ENCODE measurements around the gene TGIF1.
A peak's percentile ranks its signal among the peaks of the same experiment; 100 is the strongest.
"Not testable (repeated sequence)": the region's sequence is repeated elsewhere in the genome, so short reads cannot be mapped to it uniquely, and the experiment has no call there.

Gene TGIF1
- long read RNA-seq, donor 1, transcript TGIF1-208 (2 exons, 2,214 nt): minor isoform, 7 of 36 reads
- long read RNA-seq, donor 1, transcript TGIF1-202 (3 exons, 2,076 nt): major isoform, 18 of 36 reads
- long read RNA-seq, donor 1, partial matches to known transcripts: 0 of 36 reads
- long read RNA-seq, donor 1, other reads (novel, unspliced or antisense): 0 of 36 reads
- long read RNA-seq, donor 2, transcript TGIF1-202 (3 exons, 2,076 nt): major isoform, 16 of 24 reads
- long read RNA-seq, donor 2, partial matches to known transcripts: 0 of 24 reads
- long read RNA-seq, donor 2, other reads (novel, unspliced or antisense): 0 of 24 reads
- long read RNA-seq, donor 3, transcript TGIF1-202 (3 exons, 2,076 nt): major isoform, 13 of 20 reads
- long read RNA-seq, donor 3, partial matches to known transcripts: 0 of 20 reads
- long read RNA-seq, donor 3, other reads (novel, unspliced or antisense): 0 of 20 reads
- long read RNA-seq, donor 4, transcript TGIF1-202 (3 exons, 2,076 nt): major isoform, 30 of 41 reads
- long read RNA-seq, donor 4, partial matches to known transcripts: 0 of 41 reads
- long read RNA-seq, donor 4, other reads (novel, unspliced or antisense): 0 of 41 reads
- long read RNA-seq, donor 5, transcript TGIF1-202 (3 exons, 2,076 nt): major isoform, 22 of 33 reads
- long read RNA-seq, donor 5, partial matches to known transcripts: 0 of 33 reads
- long read RNA-seq, donor 5, other reads (novel, unspliced or antisense): 0 of 33 reads
- long read RNA-seq, donor 6, transcript TGIF1-201 (3 exons, 1,980 nt): minor isoform, 5 of 34 reads
- long read RNA-seq, donor 6, transcript TGIF1-202 (3 exons, 2,076 nt): major isoform, 17 of 34 reads
- long read RNA-seq, donor 6, partial matches to known transcripts: 0 of 34 reads
- long read RNA-seq, donor 6, other reads (novel, unspliced or antisense): 0 of 34 reads
- long read RNA-seq, donor 7: 0 reads
- long read RNA-seq, donor 8, transcript TGIF1-202 (3 exons, 2,076 nt): major isoform, 13 of 21 reads
- long read RNA-seq, donor 8, partial matches to known transcripts: 0 of 21 reads
- long read RNA-seq, donor 8, other reads (novel, unspliced or antisense): 0 of 21 reads

DNA sequence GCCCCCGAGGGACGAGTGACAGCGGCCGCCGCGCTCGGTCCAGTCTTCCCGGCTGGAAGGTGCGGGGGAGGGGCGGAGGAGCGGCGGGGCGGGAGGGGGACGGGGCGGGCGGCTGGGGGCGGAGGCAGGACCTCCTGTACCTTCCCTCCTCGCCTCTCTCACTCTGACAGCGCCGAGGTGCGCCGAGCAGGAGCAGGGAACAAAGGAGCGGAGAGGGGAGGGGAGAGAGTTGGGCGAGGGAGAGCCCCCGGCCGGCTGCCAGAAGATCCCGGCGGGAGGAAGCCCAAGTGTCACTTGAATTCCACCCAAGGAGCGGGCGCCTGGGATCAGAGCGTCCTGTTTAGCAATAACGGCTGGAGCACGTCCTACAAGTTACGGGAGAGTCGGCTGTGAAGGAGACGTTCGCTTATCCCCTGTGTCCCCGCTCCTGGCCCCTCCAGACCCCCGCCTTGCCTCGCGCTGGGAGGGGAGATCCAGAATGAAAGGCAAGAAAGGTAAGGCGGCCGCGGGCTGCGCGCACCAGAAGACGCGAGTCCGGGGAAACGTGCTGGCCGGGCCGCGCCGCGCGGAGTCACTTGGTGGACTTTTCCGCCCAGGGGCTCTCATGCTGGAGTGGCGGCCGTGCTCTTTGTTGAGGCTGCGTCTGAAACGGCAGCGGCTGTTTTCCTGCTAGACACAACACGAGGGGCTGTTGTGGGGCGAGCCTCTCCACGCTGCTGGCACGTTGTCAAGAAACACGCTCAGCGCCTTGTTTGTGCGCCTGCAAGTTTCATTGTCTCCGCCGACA is at the start of gene TGIF1:
TGIF1 (plus strand) TSS at position 161 of the 787 bp plus-strand sequence; CDS start at position 479, 318 bp downstream.
- peak; percentile 92 for DNase-seq

DNA sequence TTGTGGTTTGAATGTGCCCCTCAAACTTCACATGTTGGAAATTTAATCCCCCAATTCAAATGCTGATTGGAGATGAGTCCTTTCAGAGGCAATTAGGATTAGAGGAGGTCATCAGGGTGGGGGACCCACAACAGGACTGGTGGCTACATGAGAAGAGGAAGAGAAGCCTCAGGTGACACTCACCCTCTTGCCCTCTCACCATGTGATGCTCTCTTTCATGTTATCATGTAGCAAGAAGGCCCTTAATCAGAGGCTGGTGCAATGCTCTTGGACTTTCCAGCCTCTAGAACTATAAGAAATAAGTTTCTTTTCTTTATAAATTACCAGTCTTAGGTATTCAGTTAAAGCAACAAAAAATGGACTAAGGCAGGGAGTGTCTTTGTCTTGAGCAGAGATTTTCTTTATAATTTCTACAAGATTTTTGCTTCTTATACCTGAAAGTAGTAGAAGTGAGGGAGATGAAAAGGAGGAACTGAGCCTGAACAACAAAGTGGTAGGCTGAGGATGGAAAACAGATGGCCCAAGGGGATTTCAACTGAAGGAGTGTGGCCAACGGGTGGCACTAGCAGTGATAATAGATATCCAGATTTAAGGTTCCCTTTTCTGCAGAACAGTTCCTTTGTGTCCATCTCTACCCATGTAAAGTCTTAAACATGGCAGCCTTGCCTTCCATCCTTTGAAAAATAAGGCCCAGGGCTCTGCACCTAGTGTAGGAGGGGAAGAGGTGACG is 49.2 kb upstream of the TGIF1 start:
- DNase-seq: no peak

DNA sequence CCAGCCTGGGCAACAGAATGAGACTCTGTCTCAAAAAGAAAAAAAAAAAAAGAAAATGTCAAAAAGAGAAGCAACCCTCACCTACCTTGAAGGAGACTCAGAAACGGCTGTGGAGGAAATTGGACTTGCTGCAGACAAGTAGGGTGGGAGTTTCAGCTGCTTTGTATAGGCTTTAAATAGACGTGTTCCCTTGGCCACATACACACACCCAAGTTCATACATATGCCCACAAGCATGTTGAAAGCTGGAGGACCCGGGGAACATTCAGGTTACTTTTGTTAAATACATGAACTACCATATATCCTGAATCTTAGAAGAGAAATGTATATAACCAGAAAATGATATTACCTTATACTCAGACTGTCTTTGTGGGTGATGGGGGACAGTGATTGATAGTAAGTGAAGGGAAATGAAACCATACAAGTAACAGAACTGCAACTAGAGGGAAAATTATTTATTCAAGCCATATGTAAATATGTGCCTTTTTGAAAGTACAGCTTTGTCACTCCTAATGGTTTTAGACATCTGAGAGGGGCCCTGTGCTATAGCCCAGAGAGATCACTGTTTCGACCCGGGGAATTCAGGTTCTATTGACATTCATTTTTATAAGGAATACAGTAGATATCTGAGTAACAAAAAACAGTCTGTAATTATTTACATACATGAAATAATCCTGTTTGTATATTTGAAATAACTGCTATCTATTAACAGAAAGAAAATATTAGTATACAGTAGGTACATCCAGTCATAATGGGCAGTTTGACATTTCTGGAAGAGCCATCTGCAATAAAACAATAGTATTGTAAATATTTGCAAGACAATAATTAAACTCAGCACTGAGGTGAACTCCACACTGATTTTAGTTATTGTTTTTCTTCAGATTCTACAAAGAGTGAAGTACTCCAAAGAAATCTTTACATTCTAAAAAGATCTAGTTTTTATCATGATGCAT is 48.0 kb upstream of the TGIF1 start:
- DNase-seq: no peak

DNA sequence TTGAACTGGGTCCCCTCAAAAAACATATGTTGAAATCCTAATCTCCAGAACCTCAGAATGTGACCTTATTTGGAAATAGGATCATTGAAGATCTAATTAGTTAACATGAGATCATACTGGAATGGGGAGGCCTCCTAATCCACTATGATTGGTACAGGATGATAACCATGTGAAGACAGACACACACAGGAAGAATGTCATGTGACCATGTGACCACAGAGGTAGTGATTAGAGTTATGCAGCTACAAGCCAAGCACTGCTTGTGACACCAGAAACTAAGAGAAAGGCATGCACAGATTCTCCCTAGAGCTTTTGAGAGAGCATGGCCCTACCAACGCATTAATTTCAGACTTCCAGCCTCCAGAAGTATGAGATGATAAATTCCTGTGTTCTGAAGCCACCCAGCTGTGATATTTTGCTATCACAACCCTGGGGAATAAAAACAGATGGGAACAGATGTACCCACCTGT is 47.0 kb upstream of the TGIF1 start:
- DNase-seq: no peak

DNA sequence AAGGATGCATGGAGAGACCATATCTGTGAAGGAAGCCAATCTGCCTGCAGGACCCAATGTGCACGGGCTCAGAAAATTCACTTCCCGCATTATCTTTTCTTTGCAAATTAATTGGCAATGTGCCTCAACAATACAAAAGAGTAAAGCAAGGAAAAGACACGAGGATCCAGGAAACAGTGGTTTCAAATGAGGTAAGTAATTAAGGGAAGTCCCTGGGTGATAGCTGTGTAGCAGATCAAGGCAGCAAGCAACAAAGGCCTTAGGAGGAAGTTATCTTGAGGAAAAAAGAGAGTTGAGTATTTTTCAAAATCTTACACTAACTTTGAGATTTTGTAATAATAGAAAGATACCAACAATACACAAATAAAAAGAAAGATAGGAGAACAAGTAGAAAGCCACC is 44.3 kb upstream of the TGIF1 start:
- no peak for DNase-seq

DNA sequence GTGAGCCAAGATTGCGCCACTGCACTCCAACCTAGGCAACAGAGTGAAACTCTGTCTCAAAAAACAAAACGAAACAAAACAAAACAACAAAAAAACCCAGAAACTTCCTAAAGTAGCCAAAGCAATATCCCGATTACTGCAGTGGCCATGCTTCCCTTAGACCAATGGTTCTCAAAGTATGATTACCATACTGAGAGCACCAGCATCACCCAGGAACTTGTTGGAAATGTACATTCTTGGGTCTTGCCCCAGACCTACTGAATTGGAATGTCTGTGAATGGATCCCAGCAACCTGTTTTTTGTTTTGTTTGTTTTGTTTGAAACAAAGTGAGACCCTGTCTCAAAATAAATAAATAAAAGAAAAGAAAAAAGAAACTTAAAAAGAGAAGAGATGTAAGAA is 41.9 kb upstream of the TGIF1 start:
- DNase-seq: no peak

DNA sequence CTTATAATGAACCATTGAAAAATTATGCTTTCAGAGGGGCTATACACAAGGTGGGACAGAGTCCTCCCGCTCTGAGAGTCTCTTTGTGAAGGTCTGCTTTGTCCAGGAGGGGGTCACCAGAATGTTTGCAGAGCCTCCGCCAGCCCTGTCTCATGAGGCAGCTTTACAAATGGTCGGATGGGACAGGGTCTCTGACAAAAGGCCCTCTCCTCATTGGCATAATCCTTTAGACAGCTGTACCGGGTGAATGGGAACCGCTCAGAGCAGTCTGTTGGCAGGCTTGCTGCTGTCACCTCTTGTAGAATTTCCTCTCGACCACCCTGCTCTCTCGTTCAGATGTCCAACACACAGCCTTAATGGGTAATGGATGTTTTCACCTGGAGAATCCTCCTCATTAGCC is 40.2 kb upstream of the TGIF1 start:
- DNase-seq: no peak

DNA sequence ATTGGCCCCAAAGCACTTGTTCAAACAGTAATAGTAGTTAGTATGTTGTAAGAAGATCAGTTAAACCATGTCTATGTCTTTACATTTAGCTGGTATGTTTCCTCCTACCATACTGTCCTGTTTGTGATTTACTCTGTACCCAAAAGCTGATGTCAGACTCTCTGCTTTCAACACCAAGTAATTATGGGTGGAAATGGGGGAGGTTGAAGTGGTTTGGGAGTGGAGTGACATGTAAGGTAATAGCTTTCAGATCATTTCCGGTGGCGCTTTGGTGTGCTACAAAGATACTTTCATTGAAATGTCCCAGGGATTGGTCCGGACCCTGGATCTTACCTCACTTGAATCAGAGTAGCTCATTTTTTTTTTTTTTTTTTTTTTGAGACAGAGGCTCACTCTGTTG is 39.7 kb upstream of the TGIF1 start:
- DNase-seq: no peak

DNA sequence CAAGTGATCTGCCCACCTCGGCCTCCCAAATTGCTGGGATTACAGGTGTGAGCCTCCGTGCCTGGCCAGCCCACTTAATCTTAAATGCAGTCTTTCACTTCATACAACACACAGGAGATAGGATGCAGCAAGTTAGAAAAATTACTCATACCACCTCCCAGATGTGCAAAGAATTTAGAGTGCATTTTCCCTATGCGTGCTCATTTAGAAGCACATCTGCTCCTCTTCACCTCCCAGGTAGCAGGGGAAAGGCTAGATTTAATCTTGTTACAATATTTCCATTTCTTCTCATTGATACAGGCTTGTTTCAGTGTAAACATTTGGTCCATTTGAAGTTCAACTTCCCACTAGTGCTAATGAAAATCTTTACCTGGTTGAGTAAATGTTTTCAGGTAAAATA is 39.1 kb upstream of the TGIF1 start:
- DNase-seq: not testable (repeated sequence)

DNA sequence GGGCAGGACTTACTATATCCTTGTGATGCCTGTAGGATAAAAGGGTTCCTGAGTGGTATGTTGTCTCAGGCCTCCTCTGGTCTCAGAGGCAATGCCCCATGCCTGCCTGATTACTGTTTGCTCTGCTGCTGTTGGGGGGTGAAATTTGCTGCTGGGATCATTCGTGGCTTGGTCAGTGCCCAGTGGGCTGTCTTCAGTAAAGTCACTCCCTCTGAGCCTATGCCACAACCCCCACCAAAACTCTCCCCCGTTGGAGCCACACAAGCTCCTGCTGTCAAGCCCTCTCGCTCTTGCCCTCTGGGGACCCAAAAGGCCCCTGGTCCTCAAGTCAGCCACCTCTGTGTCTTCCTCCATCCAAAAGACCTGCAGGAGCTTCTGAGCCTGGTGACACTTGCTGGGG is 38.6 kb upstream of the TGIF1 start:
- DNase-seq: no peak

DNA sequence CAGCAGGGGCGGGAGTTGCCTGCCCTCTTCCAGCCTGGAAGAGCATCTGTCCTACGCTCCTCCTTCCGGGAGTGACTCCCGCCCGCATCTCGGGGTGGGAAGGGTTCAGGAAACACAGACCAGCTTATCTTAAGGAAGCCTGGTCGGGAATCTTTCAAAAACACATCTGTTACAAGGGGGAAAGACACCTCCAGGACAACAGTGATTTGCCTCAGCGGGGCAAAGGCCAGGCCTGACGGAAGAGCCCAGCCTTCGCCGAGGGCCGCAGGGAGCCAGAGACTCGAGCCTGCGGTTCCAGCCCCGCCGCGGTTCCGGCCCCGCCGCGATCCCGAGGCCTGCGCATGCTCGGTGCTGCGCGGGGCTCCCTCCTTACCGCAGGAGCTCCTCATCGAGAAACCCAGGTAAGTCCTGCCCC is 38.1 kb upstream of the TGIF1 start:
- DNase-seq: peak; percentile 20

DNA sequence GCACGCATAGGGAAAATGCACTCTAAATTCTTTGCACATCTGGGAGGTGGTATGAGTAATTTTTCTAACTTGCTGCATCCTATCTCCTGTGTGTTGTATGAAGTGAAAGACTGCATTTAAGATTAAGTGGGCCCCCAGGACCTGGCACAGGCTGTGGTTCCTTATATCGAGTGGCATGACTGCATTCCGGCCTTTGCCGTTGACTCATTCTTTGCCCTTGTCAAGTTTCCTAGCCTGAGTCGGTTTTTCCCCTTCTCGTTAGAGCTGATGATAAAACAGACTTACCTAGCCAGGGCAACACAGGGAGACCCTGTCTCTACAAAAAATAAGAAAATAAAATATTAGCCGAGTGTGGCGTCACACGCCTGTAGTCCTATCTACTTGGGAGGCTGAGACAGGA is 37.4 kb upstream of the TGIF1 start:
- DNase-seq: not testable (repeated sequence)

DNA sequence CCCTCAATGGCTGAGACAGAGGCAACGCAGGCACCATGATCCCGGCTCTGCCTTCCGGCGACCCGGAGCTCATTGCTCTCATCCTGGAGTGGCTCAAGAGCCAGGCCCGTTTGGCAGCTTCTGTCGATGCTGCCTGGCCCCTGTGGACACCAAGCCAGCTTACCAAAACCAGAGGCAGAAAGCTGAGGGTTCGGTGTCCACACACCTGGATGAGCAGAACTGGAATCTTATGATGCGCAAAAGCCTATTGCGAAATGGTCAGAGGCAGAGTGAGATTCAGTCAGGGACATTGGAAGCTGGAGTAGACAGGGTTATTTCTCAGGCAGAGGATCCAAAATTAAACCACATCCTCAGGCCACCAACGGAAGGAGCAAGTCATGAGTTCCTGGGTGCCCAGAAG is 34.9 kb upstream of the TGIF1 start:
- DNase-seq: no peak

DNA sequence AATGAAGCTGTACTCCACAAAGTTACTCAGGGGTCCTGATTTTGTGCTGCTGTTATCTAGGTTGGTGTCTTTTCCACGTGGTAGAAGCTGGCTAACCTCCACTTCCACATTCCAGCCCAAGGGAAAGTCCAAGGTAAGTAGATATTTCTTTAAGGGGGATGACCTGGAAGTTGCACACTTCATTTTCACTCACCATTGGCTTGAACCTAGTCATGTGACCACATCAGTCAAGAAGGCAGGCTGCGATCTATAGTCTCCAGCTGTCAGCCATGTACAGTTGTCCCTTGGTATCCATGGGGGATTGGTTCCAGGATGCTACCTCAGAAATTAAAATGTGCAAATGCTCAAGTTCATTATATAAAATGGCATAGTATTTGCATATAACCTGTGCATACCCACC is 31.9 kb upstream of the TGIF1 start:
- DNase-seq: no peak

DNA sequence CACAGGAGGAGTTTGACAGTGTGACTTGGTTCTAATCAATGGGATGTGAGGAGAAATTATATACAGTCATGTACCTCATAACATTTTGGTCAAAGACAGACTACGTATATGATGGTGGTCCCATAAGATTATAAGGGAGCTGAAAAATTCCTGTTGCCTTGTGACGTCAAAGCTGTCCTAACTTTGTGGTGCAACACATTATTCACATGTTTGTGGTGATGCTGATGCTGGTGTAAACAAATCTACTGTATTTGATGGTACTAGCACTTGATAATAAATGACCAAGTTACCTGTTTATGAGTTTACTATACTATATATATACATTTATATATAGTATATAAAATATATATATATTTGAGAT is 29.1 kb upstream of the TGIF1 start:
- DNase-seq: no peak

DNA sequence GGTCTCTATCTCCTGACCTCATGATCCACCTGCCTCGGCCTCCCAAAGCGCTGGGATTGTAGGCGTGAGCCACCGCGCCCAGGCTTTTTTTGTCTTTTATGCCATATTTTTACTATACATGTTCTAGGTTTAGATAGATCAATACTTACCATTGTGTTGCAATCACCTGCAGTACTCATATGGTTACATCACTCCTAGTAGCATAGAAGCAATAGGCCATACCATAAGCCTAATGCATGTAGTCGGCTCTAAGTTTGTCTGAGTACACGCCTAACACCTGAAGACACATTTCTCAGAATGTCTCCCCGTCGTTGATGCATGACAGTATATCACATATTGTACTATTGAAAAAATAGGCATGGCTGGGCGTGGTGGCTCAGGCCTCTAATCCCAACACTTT is 27.1 kb upstream of the TGIF1 start:
- DNase-seq: no peak

DNA sequence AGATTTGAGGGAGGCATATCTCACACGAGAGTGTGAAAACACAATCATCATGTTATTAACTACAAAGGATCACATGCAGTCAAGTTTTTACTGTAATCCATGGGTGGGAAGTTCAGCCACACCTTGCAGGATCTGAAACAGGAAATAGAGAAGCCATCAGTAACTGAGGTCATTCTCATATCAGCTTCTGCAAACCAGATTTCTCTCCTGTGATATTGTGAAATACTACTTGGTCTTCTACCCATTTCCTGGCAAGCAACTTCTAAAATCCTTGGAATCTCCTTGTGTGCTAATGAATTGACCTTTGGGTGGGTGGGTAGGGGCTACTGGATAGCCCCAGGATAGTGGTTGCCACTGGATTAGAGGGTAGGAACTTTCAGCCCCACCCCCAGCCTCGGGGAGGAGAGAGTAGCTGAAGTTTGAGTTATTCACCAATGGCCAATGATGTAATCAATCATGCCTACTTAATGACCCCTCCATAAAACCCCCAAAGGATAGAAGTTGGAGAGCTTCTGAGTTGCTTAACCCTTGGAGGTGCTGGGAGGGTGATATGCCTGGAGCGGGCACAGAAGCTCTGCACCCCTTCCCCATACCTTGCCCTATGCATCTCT is 25.6 kb upstream of the TGIF1 start:
- no peak for DNase-seq

DNA sequence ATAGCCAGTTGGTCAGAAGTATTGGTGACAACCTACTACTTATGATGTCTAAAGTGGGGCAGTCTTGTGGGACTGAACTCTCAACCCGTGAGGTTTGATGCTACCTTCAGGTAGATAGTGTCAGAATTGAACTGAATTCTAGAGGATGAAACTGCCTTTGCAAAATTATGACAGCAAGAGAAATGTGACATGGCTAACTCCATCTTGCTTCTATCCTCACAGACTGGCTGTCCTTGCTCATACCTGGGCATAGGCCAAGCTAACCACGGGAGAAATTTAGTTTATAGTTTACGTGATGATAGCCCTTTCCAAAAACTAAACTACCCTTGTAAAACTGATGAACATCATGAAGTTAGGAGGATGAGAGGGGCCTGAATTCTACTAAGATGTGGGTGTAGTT is 24.9 kb upstream of the TGIF1 start:
- DNase-seq: no peak

DNA sequence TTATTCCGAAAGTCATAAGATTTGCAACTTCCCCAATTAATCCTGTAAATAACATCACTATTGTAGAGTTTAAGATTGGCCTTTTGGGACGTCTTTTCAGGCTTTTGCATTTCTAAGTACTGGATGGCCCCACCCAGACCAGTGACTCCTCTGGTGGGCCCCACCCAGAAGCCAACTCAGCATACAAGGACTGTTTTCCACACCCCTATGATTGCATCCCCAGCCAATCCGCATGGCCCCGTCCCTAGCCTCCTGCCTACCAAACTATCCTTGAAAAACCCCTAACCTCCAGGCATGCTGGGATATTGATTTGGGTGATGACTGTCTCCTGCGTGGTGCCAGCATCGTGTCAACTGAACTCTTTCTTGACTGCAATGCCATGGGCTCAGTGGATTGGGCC is 24.5 kb upstream of the TGIF1 start:
- DNase-seq: no peak

DNA sequence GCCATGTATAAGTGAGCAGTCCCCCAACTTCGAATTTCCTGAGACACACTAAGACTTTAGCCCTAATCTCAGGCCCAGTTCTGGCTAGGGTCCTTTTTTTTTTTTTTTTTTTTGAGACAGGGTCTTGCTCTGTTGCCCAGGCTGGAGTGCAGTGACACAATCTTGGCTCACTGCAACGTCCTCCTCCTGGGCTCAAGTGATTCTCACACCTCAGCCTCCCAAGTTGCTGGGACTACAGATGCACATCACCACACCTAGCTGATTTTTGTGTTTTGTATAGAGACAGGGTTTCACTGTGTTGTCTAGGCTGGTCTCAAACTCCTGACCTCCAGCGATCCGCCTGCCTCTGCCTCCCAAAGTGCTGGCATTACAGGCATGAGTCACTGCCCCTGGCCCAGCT is 23.9 kb upstream of the TGIF1 start:
- DNase-seq: no peak
